Activated CD8-positive, alpha-beta T cell treated with anti-CD3 and anti-CD28 coated beads for 36 hours (primary cell): ENCODE results near the gene IL18RAP. TPM values are rescaled to one million over a fixed set of nuclear protein-coding genes. Genes with fewer than 3 reads are reported as not detected.

ENCODE experiments used
- ATAC-seq: fragments of 200-7000 bp; cut with Tn5 transposase; one replicate; pipeline ENCODE4 v1.10.0; 2021; ENCODE audit warnings: mild to moderate bottlenecking, moderate library complexity
- CTCF ChIA-PET: fragments of 350-600 bp; sonication (Branson Sonifier 250); formaldehyde crosslinking; loops from one replicate; lab custom pipeline; 2021; ENCODE audit warnings: antibody characterized with exemption; lab: Charles Lee
- POLR2A ChIA-PET: fragments of 350-600 bp; sonication (Branson Sonifier 250); formaldehyde crosslinking; loops from one replicate; lab custom pipeline; 2021; ENCODE audit warnings: antibody characterized with exemption; lab: Charles Lee
- DNase-seq: peaks from one replicate; pipeline ENCODE4 v3.0.0-alpha.2; 2020
- H3K27ac Mint-ChIP-seq: one replicate; pipeline ENCODE4 v1.8.0; 2021; ENCODE audit warnings: mild to moderate bottlenecking, mixed read lengths
- H3K27me3 Mint-ChIP-seq: one replicate; pipeline ENCODE4 v1.8.0; 2021; ENCODE audit warnings: mixed read lengths
- H3K36me3 Mint-ChIP-seq: one replicate; pipeline ENCODE4 v1.8.0; 2021; ENCODE audit warnings: low read depth, mixed read lengths
- H3K4me1 Mint-ChIP-seq: one replicate; pipeline ENCODE4 v1.8.0; 2021; ENCODE audit warnings: low read depth, mixed read lengths
- H3K4me3 Mint-ChIP-seq: one replicate; pipeline ENCODE4 v1.8.0; 2021; ENCODE audit warnings: mild to moderate bottlenecking, moderate library complexity, mixed read lengths
- H3K9me3 Mint-ChIP-seq: one replicate; pipeline ENCODE4 v1.8.0; 2021; ENCODE audit warnings: mixed read lengths
- intact Hi-C: fragments of 100-400 bp; cut with micrococcal nuclease; formaldehyde crosslinking; loops from one replicate; pipeline ENCODE4 v1.10.0; 2022
- total RNA-seq, 2 experiments: library from RNA; stranded (reverse); gene quantifications; one replicate each; pipeline ENCODE4 v1.2.3, GENCODE V29; 2021
- TF ChIP-seq, protein P1 (sequence below): fragments of 200-600 bp; IDR thresholded peaks from one replicate; pipeline ENCODE4 v1.8.0; 2022; ENCODE audit warnings: antibody characterized with exemption, mild to moderate bottlenecking

Gene IL18RAP
- total RNA-seq, 2 experiments from 2014 or later, result 5.8 to 6.0 TPM

DNA sequence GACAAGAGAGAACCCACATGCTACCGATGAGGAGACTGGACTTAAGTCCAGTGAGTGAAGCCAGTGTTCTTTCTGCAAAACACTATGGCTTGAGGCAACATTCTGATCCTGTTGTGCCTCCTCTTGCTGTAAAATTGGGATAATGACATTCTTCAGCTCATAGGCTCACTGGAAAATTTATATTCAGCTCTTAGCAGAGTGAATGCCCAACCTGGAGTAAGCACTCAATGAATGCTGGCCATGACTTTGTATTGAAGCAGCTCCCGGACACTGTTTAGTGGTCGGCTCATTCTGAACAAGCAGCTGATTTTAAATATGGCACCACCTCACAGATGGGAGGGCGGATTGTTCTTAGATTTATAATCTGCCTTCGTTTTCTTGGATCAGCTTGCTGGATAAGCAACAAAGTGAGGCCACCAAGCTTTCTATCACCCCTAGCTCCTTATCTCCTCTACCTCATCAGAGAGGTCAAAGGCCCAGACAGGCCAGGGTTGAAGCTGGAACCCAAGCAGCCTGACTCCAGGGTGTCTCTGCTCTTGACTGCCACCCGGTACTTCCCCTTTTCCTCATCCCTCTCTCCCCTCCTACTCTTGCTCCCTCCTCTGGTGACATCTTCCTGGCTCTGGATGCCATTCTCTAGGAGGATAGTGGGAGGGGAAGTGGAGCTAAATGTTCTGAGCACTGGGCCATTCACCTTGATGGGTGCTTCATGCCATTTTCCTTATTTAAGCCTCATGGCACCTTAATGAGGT is 61.5 kb downstream of the IL18RAP start:
- ChIA-PET POLR2A (interaction anchor here (0.7 to 1.4 kb wide), 2 partner anchors 12 to 41 kb away, joined by 3 to 4 read pairs; partner anchors contain the start of gene SLC9A4), CTCF (interaction anchor here (1.2 to 3.0 kb wide), 3 partner anchors 10 to 131 kb away, joined by 3 to 23 read pairs (median 5); partner anchors contain the start of gene SLC9A4)
- Mint-ChIP-seq H3K4me1 (peaks cover 8% of the 10 kb centered on the region), H3K4me3 (no peak overlapping the region), H3K36me3 (no peaks in the 10 kb centered on the region), H3K27me3 (peaks cover 18% of the 10 kb centered on the region), H3K27ac (no peak overlapping the region), H3K9me3 (no peaks in the 10 kb centered on the region)
- intact Hi-C loops, result no loop called here
- TF ChIP-seq, protein P1, sequence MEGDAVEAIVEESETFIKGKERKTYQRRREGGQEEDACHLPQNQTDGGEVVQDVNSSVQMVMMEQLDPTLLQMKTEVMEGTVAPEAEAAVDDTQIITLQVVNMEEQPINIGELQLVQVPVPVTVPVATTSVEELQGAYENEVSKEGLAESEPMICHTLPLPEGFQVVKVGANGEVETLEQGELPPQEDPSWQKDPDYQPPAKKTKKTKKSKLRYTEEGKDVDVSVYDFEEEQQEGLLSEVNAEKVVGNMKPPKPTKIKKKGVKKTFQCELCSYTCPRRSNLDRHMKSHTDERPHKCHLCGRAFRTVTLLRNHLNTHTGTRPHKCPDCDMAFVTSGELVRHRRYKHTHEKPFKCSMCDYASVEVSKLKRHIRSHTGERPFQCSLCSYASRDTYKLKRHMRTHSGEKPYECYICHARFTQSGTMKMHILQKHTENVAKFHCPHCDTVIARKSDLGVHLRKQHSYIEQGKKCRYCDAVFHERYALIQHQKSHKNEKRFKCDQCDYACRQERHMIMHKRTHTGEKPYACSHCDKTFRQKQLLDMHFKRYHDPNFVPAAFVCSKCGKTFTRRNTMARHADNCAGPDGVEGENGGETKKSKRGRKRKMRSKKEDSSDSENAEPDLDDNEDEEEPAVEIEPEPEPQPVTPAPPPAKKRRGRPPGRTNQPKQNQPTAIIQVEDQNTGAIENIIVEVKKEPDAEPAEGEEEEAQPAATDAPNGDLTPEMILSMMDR, result no peak
- DNase-seq (no peak), ATAC-seq (no peak)

DNA sequence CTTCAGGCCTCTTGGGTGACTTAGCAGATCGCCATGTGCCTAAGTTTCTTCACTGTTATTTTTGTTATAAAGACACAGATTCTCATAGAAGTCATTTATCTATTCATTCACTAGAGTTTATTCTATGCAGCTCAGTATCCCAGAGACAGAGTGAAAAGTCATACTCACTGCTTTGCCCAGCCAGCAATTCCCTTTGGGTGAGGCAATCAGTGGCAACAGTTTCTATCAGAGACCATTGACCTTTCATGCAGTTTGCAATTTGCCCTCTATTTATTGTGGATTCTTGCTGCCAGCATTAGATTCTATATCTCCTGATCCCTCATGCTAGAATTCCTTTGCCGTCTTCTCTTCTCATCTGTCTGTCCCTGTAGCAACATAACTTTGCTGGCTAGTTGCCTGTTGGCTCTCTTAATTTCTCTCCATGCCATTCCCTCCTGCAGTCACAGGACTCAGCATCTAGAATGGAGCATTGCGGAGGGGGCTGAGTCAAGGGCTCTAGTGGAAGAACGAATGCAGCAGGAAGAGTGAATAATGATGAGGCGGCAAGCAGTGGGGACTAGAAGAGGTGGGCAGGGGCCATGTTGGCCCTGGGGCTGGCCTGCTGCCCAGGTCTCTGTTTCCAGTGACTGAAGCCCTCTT is 62.3 kb downstream of the IL18RAP start:
- DNase-seq, result no peak
- ChIA-PET CTCF (interaction anchor here (1.2 to 3.0 kb wide), 2 partner anchors 10 to 12 kb away, joined by 3 to 23 read pairs; partner anchors contain the start of gene SLC9A4), POLR2A (no interaction called here)
- intact Hi-C loops, result no loop called here
- Mint-ChIP-seq H3K27me3 (peaks cover 18% of the 10 kb centered on the region), H3K9me3 (peaks cover under 1% of the 10 kb centered on the region), H3K4me1 (peaks cover 14% of the 10 kb centered on the region), H3K27ac (no peak overlapping the region), H3K36me3 (no peaks in the 10 kb centered on the region), H3K4me3 (no peak overlapping the region)
- TF ChIP-seq, protein P1, result no peak
- no peak for ATAC-seq

DNA sequence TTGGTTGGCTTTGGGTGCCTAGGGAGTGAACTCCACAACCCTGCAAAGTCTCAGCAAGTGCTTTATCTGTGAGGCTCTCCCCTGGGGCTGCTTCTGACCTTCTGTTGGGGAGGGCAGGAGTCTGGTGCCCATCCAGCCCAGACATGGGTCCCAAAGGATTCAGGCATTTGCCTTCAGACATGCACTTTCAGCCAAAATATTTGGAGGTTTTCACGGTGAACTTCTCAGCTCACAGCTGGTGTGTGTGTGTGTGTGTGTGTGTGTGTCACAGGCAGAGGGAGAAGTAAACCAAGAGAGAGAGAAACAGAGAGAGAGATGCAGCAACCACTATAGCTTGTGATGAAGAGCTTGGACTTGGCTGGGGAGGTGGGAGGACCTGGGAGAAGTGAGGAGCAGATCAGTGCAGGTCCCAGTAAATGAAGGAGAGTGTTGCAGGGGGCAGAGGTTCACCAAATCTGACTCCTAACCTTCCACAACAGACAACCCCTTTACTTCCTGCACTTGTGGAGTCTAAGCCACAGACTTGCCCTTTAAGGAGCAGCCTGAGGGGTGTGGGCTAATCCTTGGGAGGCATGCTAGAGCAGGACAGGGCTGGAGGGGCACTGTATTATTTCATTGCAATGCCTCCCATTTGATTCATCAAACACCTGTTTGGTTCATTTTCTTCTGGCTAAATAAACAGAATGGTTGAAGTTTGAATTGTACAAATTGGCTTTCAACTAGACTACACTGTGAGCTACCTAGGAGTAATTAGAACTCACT is 64.2 kb downstream of the IL18RAP start:
- H3K36me3 Mint-ChIP-seq, result no peaks in the 10 kb centered on the region
- TF ChIP-seq, protein P1, result no peak
- ATAC-seq, result no peak
- intact Hi-C loops, result no loop called here
- ChIA-PET CTCF (interaction anchor here (1.0 to 6.2 kb wide), 2 partner anchors 14 to 15 kb away, joined by 4 to 38 read pairs; partner anchors contain the start of gene SLC9A4), POLR2A (interaction anchor here (1.0 kb wide), 1 partner anchor 12 kb away, joined by 3 read pairs; no protein-coding TSS in a partner anchor)
- peaks cover 2% of the 10 kb centered on the region for H3K9me3 Mint-ChIP-seq
- peaks cover 15% of the 10 kb centered on the region for H3K4me1 Mint-ChIP-seq
- no peak overlapping the region for H3K27ac Mint-ChIP-seq
- H3K4me3 Mint-ChIP-seq, result no peak overlapping the region
- peaks cover 15% of the 10 kb centered on the region for H3K27me3 Mint-ChIP-seq
- DNase-seq, result no peak

DNA sequence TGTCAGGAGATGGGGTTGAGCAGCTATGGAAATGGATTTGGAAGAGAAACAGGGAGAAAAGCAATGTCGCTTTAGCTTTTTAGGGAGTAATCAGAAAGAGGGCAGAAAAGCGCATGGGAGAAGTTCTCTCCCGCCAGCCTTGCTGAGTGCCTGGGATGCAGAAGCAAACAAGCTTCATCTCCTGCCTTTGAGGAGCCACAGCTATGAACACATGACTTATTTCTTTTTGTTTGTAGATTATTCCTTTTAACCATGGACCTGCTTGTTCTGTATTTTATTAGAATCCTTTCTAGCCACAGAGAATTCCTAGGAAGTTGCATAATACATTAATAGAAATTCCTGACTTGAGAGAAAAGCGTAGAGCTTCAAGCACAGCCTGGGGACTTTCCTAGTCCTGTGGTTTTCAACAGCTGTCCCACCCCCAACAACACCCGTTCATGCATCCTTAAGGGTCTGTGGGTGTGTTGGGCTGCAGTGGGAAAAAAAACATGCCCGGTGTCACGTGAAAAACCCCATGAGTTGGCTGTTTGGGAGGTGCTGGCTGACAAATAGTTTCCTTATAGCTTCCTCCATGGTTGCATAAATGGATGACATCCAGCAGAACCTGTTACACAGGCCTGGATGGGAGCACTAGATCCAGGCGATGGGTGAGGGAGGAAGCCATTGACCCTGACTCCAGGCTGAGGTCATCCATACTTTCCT is 65.0 kb downstream of the IL18RAP start:
- TF ChIP-seq, protein P1, result no peak
- Mint-ChIP-seq H3K27ac (no peak overlapping the region), H3K27me3 (peaks cover 15% of the 10 kb centered on the region), H3K4me1 (peaks cover 15% of the 10 kb centered on the region), H3K36me3 (no peaks in the 10 kb centered on the region), H3K4me3 (no peak overlapping the region), H3K9me3 (peaks cover 2% of the 10 kb centered on the region)
- ATAC-seq (no peak), DNase-seq (no peak)
- intact Hi-C loops, result no loop called here
- CTCF ChIA-PET, result interaction anchor here (0.8 to 6.2 kb wide), 3 partner anchors 15 to 215 kb away, joined by 3 to 38 read pairs (median 3); partner anchors contain the start of gene SLC9A4
- POLR2A ChIA-PET, result interaction anchor here (1.0 kb wide), 1 partner anchor 11 kb away, joined by 3 read pairs; no protein-coding TSS in a partner anchor
